ENCODE measurements around the gene OLFM2. TPM values are rescaled to one million over a fixed set of nuclear protein-coding genes. Genes with fewer than 3 reads are reported as not detected.
"Not testable (repeated sequence)": the region's sequence is repeated elsewhere in the genome, so short reads cannot be mapped to it uniquely, and the experiment has no call there.

The OLFM2 gene
- total RNA-seq, 3 donors from 2014 or later, result 1.4 to 5.7 (median 1.9) TPM

DNA sequence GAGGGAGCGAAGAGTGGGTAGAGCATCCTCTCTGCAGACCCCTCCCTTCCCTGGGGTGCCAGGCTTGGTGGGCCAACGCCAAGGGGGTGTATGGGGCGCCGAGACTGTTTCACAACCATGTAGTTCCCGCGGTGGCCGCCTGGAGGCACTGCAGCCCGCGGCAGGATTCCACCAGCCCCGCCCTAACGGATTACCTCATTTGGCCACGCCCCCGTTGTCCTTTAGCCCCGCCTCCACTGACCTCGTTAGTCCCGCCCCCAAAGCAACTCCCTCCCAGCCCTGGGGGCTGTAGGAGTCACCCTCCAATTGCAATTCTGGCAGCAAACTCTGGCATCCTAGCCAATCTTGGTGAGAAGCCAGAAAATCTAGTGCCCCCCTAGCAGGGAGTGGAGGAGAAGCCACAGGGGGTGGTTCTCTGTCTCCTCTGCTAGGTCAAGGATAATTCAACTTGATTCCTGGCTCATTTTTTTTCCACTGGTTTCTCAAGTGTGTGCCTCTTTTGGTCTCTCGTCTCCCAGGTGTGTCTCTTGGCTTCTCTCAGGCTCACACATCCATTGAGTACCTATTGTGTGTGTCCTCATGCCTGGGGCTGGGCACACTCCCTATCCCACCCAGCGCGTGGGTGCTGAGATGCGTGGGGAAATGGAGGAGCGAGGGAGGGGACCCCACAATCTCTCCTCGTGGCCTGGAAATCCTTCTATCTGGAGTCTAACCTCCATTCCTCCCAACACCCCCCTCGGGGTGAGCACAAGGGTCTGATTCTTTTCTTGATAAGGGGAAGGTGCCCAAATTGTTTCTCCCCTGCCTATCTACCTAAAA, 2.0 kb downstream of the OLFM2 start:
- ATAC-seq, result peak; percentile 98
- peak; percentile 74 to 75 (median 74) for DNase-seq
- H3K9me3 ChIP-seq, result no peaks in the 10 kb centered on the region
- H3K4me3 ChIP-seq, result no peak overlapping the region
- peaks cover 13% of the 10 kb centered on the region for H3K4me1 ChIP-seq (ENCODE audit: low read depth)
- intact Hi-C loops (cut with DNase I, micrococcal nuclease), result loop anchor here (5.0 to 10.0 kb wide), 2 partner anchors 60 to 93 kb away; no protein-coding TSS in a partner anchor
- TF ChIP-seq, protein P1, sequence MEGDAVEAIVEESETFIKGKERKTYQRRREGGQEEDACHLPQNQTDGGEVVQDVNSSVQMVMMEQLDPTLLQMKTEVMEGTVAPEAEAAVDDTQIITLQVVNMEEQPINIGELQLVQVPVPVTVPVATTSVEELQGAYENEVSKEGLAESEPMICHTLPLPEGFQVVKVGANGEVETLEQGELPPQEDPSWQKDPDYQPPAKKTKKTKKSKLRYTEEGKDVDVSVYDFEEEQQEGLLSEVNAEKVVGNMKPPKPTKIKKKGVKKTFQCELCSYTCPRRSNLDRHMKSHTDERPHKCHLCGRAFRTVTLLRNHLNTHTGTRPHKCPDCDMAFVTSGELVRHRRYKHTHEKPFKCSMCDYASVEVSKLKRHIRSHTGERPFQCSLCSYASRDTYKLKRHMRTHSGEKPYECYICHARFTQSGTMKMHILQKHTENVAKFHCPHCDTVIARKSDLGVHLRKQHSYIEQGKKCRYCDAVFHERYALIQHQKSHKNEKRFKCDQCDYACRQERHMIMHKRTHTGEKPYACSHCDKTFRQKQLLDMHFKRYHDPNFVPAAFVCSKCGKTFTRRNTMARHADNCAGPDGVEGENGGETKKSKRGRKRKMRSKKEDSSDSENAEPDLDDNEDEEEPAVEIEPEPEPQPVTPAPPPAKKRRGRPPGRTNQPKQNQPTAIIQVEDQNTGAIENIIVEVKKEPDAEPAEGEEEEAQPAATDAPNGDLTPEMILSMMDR (IDR thresholded peaks at IDR 0.05), result peak; percentile 63
- H3K36me3 ChIP-seq (ENCODE audit: low read depth), result no peaks in the 10 kb centered on the region

DNA sequence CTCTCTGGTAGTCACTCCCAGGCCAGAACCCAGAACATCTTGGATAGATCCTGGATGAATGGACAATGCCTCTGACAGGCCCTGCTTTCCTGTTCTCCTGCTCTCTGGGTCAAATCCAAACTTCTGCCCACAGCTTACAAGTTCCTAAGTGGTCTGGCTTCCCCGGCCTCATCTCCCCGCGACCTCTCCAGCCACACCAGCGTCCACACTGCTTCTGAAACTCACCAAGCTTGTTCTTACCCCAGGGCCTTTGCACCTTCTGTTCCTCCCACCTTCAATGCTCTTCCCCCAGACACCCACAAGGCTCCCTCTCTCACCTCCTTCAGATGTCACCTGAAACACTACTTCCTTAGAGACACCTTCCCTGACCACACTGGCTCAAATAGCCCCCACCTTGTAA, 3.5 kb downstream of the OLFM2 start:
- TF ChIP-seq, protein P1 (IDR thresholded peaks at IDR 0.05), result no peak
- intact Hi-C loops (cut with DNase I, micrococcal nuclease), result loop anchor here (5.0 to 10.0 kb wide), 2 partner anchors 62 to 94 kb away; no protein-coding TSS in a partner anchor
- Histone ChIP-seq H3K36me3 (ENCODE audit: low read depth) (no peaks in the 10 kb centered on the region), H3K4me3 (no peak overlapping the region), H3K9me3 (no peaks in the 10 kb centered on the region), H3K4me1 (ENCODE audit: low read depth) (peaks cover 13% of the 10 kb centered on the region)
- no peak for ATAC-seq
- DNase-seq, result no peak

- Histone ChIP-seq H3K9me3 (no peaks in the 10 kb centered on the region), H3K4me3 (no peak overlapping the region), H3K36me3 (ENCODE audit: low read depth) (no peaks in the 10 kb centered on the region), H3K4me1 (ENCODE audit: low read depth) (peaks cover 11% of the 10 kb centered on the region)
- ATAC-seq (no peak), DNase-seq (no peak)
- intact Hi-C loops (cut with DNase I, micrococcal nuclease), result loop anchor here (5.0 to 10.0 kb wide), 2 partner anchors 63 to 96 kb away; no protein-coding TSS in a partner anchor
- TF ChIP-seq, protein P1 (IDR thresholded peaks at IDR 0.05), result no peak
Observed at GRCh38 chr19:9931629-9932028, 4.7 kb downstream of the OLFM2 start.

GRCh38 chr19:9923440-9923839, 12.9 kb downstream of the OLFM2 start:
- ATAC-seq, result no peak
- Histone ChIP-seq H3K36me3 (ENCODE audit: low read depth) (no peaks in the 10 kb centered on the region), H3K4me1 (ENCODE audit: low read depth) (no peaks in the 10 kb centered on the region), H3K4me3 (no peak overlapping the region), H3K9me3 (no peaks in the 10 kb centered on the region)
- intact Hi-C loops (cut with DNase I, micrococcal nuclease), result no loop called here
- DNase-seq, result no peak
- TF ChIP-seq, protein P1 (IDR thresholded peaks at IDR 0.05), result no peak

- H3K4me1 ChIP-seq (ENCODE audit: low read depth); intact Hi-C loops (cut with DNase I, micrococcal nuclease); H3K9me3 ChIP-seq; ATAC-seq; H3K4me3 ChIP-seq; H3K36me3 ChIP-seq (ENCODE audit: low read depth): not testable (repeated sequence)
- peak in 1 of 3 donors; percentile 2 for DNase-seq
Observed at GRCh38 chr19:9922782-9923379, 13.4 kb downstream of the OLFM2 start.

DNA sequence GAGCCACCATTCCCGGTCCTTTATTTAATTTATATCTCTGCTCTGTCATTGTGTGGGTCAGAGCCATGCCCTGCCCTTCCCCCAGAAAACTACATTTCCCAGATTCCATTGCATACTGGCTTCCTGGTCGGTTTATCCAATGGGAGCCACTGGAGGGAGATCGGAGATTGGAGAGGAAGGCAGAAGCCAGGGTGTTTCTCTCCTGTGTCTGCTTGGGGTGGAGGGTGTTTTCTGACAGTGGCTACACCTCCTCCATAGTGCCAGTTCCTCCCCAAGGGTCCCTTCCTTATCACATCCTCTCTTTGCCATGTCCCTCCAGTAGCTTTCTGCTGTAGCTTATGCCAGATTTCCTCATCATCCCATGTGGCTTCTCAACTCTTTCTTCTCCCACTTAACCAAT, 19.0 kb downstream of the OLFM2 start:
- intact Hi-C loops (cut with DNase I, micrococcal nuclease), result no loop called here
- no peak overlapping the region for H3K4me3 ChIP-seq
- no peaks in the 10 kb centered on the region for H3K9me3 ChIP-seq
- TF ChIP-seq, protein P1 (IDR thresholded peaks at IDR 0.05), result no peak
- DNase-seq (peak in 1 of 3 donors; percentile 38), ATAC-seq (peak; percentile 72)
- H3K36me3 ChIP-seq (ENCODE audit: low read depth), result no peaks in the 10 kb centered on the region
- H3K4me1 ChIP-seq (ENCODE audit: low read depth), result peaks cover 13% of the 10 kb centered on the region

Measured in mucosa of descending colon (tissue), 3 donors.